PC-3 (cell line): ENCODE data around the gene TGFA.

ENCODE experiments used
- CTCF ChIP-seq: fragments of 300-600 bp; sonication (generic); conservative IDR thresholded peaks from 2 replicates; pipeline ENCODE4 v1.5.1; 2017; ENCODE audit warnings: antibody characterized with exemption, low read depth, mild to moderate bottlenecking, low read length
- EZH2 ChIP-seq: fragments of 300-600 bp; sonication (generic); IDR thresholded peaks from one replicate; pipeline ENCODE4 v1.6.1; 2017; ENCODE audit warnings: antibody characterized with exemption, mild to moderate bottlenecking, low read length; ENCODE audit not compliant: unreplicated experiment
- EZH2phosphoT487 ChIP-seq: fragments of 300-600 bp; sonication (generic); IDR thresholded peaks from 2 replicates; pipeline ENCODE4 v1.6.1; 2018; ENCODE audit warnings: mild to moderate bottlenecking, antibody characterized with exemption, low read length, borderline replicate concordance

GRCh38 chr2:70514612-70515055, 39.0 kb downstream of the TGFA start:
- TF ChIP-seq CTCF = no peak
- TF ChIP-seq EZH2 = no peak
- TF ChIP-seq EZH2phosphoT487 = no peak
